ENCODE results near the gene SEPTIN5.

The SEPTIN5 gene

DNA sequence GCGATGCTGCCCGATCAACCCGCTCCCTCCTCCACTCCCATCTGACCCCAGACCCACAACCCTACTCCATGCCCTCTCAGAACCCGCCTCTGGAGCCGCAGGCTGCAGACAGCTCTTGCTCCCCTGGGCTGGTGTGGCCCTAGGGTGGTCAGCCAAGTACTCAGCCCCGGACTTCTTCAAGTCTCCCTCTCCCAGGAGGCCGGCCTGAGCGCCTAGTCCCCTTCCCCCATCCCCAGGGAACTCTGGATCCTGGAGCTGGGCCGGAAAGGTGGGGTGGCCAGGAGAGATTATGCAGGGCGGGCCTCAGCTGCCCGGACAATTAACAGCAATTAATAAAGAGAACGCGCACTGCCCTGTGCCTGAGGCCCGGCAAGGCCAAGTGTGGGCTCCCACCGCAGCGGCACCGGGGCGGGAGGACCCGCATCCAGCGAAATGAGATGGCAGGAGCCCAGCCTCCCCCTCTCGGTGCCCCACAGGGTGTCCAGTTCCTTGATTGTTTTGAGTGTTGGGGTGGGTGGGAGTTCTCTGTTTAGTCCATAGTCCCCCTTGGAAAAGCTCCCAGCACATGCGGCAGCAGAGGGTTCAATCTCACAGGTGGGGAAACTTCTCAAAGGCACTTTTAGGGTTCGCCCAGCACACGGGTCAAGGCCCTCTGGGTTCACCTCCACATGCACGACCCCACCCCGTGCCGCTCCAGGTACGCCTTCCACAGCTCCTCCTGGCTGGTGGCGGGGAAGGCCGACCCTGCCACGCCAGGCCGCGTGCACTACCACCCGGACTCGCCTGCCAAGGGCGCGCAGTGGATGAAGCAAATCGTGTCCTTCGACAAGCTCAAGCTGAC lies 49.4 kb downstream of the SEPTIN5 start:
- TF ChIP-seq, protein P1, sequence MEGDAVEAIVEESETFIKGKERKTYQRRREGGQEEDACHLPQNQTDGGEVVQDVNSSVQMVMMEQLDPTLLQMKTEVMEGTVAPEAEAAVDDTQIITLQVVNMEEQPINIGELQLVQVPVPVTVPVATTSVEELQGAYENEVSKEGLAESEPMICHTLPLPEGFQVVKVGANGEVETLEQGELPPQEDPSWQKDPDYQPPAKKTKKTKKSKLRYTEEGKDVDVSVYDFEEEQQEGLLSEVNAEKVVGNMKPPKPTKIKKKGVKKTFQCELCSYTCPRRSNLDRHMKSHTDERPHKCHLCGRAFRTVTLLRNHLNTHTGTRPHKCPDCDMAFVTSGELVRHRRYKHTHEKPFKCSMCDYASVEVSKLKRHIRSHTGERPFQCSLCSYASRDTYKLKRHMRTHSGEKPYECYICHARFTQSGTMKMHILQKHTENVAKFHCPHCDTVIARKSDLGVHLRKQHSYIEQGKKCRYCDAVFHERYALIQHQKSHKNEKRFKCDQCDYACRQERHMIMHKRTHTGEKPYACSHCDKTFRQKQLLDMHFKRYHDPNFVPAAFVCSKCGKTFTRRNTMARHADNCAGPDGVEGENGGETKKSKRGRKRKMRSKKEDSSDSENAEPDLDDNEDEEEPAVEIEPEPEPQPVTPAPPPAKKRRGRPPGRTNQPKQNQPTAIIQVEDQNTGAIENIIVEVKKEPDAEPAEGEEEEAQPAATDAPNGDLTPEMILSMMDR (IDR thresholded peaks at IDR 0.05; ENCODE audit: insufficient read depth, missing control alignments) = no peak
- DNase-seq (ENCODE audit: insufficient read length, low spot score) = no peak
- no peak for FAIRE-seq

GRCh38 chr22:19764299-19764593 lies 49.9 kb downstream of the SEPTIN5 start:
- DNase-seq (ENCODE audit: insufficient read length, low spot score) = no peak
- FAIRE-seq = no peak
- TF ChIP-seq, protein P1 (IDR thresholded peaks at IDR 0.05; ENCODE audit: insufficient read depth, missing control alignments) = no peak

GRCh38 chr22:19764636-19765476 lies 50.6 kb downstream of the SEPTIN5 start:
- DNase-seq (ENCODE audit: insufficient read length, low spot score) = no peak
- TF ChIP-seq, protein P1 (IDR thresholded peaks at IDR 0.05; ENCODE audit: insufficient read depth, missing control alignments) = no peak
- no peak for FAIRE-seq

DNA sequence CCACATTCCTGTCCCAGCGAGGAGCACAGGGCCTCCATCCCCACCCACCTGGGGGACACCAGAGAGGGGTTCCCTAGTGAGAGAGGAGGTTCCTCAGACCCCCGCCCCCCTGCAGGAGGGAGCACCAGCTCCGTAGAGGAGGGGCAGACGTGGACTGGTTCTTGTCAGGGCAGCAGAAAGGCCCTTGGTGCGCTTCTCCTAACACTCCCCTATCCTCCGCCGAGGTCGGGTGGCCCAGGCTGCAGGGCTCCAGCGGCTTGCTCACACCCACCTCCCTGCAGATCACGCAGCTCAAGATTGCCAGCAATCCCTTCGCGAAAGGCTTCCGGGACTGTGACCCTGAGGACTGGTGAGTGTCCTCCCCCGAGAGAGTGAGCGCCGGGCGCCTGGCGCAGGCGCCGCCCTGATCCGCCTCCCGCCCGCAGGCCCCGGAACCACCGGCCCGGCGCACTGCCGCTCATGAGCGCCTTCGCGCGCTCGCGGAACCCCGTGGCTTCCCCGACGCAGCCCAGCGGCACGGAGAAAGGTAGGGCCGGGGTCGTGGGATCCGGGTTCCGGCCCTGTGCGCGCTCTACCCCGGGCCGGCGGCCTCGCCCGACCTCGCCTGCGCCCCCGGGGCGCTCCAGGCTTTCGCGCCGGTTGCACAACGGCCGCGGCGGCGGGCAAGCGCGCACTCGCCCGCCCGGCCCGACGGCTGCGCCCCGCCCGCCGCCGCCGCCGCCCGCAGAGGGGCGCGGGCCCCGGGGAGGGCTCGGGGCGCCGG lies 51.4 kb downstream of the SEPTIN5 start:
- TF ChIP-seq, protein P1 (IDR thresholded peaks at IDR 0.05; ENCODE audit: insufficient read depth, missing control alignments) = no peak
- no peak for FAIRE-seq
- DNase-seq (ENCODE audit: insufficient read length, low spot score) = no peak

- TF ChIP-seq, protein P1 (IDR thresholded peaks at IDR 0.05; ENCODE audit: insufficient read depth, missing control alignments) = no peak
- no peak for FAIRE-seq
- no peak for DNase-seq (ENCODE audit: insufficient read length, low spot score)
Measured at GRCh38 chr22:19766240-19766510, 51.9 kb downstream of the SEPTIN5 start.

DNA sequence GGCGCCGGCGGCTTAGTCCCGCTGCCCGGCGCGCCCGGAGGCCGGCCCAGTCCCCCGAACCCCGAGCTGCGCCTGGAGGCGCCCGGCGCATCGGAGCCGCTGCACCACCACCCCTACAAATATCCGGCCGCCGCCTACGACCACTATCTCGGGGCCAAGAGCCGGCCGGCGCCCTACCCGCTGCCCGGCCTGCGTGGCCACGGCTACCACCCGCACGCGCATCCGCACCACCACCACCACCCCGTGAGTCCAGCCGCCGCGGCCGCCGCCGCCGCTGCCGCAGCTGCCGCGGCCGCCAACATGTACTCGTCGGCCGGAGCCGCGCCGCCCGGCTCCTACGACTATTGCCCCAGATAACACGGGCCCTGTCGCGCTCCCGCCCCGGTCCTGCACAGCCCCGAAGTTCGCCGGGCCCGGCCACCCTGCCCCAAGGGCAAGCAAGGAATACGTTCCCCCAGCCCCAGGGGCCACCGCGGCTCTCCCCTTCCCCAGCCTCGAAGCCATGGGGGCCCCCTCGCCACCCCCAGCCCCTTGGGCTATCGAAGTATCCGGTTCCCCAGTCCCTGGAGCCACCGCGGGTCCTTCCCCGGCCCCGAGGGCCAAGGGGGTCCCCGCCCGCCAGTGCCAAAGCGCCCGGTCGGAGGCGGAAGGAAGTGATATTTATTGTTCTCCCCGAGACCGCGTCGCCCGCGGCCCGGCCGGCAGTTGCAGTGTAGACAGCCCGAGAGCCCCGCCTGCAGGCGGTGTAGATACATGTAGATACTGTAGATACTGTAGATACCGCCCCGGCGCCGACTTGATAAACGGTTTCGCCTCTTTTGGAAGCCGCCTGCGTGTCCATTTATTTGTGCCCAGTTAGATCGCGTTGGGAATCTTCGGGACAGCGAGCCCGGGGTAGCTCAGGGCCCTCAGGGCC lies 52.5 kb downstream of the SEPTIN5 start:
- DNase-seq (ENCODE audit: insufficient read length, low spot score) (no peak), FAIRE-seq (no peak)
- TF ChIP-seq, protein P1 (IDR thresholded peaks at IDR 0.05; ENCODE audit: insufficient read depth, missing control alignments) = no peak

Measured in D721Med (cell line).